ENCODE measurements around the gene ARVCF. TPM values are rescaled to one million over a fixed set of nuclear protein-coding genes. Genes with fewer than 3 reads are reported as not detected.

The ARVCF gene
- total and polyA plus RNA-seq, 9 of the 15 experiments (the other 6 are each of a cell fraction or from before 2014, with no cell fraction given): 0.03 to 97.4 (median 15.6) TPM

DNA sequence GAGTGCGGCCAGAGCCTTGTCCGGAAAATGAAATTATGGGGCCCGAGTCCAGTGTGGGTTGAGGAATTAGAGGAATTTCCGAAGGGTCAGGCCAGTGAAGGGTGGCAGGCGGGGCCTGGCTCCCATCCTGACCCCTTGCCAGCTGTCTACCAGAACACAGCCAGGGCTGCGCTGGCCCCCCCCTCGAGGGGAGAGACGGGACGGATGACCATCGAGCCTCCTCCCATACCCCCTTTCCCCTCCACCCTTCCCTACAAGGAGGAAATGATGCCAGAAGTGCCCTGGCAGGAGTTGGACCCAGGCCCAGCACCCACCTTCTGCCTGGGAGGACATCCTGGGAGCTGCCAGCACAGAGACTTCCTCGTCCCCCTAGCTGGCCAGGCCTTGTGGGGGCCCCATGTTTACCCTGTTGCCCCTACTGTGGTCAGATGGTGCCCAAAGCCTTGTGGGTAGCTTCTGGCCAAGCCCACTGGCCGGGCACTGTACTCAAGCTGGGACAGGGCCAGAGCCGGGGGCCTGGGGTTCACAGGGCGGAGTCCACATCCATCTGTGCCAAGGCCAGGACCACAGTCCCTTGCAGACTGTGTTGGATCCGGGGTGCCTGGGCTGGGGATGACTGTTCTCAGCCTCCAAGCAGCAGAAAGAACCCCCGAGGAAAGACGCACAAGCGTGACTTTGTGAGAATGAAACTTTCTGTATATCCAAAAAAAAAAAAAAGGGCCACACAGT, 20.8 kb downstream of the ARVCF start:
- no peak overlapping the region for H3K4me3 ChIP-seq
- no peak overlapping the region for H2AFZ ChIP-seq (ENCODE audit: low read depth, low read length)
- H3K4me2 ChIP-seq (ENCODE audit: insufficient read depth, low read length): no peak overlapping the region
- H3K79me2 ChIP-seq (ENCODE audit: control insufficient read depth, insufficient read depth, low read length): no peaks in the 10 kb centered on the region
- BruUV-seq (replicated peaks): no TSS peak
- ChIA-PET CTCF (ENCODE audit: low intra/inter-chr PET ratio) (interaction anchor here (0.6 kb wide), 1 partner anchor 78 kb away, joined by 3 read pairs; no protein-coding TSS in a partner anchor), POLR2A (interaction anchor here (0.6 to 1.1 kb wide), 2 partner anchors 13 to 17 kb away, joined by 3 read pairs; no protein-coding TSS in a partner anchor)
- H3K27ac ChIP-seq (ENCODE audit: extremely low read depth, low read depth, low read length): no peak overlapping the region
- H4K20me1 ChIP-seq (replicated peaks; ENCODE audit: control insufficient read depth, insufficient read depth, low read length): peaks cover 57% of the 10 kb centered on the region; the same call in 1 of the 2 replicates
- FAIRE-seq (no peak), DNase-seq (ENCODE audit: extremely low read depth in 1 of 4, low spot score in 3 of 4) (no peak), ATAC-seq (no peak)
- peaks cover 10 to 68% of the 10 kb centered on the region in 2 experiments; a peak in 4 of 5 replicates for H3K4me1 ChIP-seq (replicated peaks in 1 of 2; ENCODE audit: control insufficient read depth in 2 of 2, insufficient read depth in 2 of 2, low read length in 2 of 2)
- no peaks in the 10 kb centered on the region for H3K36me3 ChIP-seq (ENCODE audit: control insufficient read depth, insufficient read depth, low read length)
- peaks cover 5% of the 10 kb centered on the region for H3K9me1 ChIP-seq (ENCODE audit: control insufficient read depth, insufficient read depth, low read length)
- in situ Hi-C loops (cut with MboI): no loop called here
- WGBS (ENCODE audit: insufficient coverage, low coverage, missing lambda C conversion rate): 42% methylated on average over 18 of the region's 18 CpGs
- intact Hi-C loops (cut with micrococcal nuclease): no loop called here
- peak overlapping the region in 1 of 2 experiments; percentile 31; a peak in 2 of 4 replicates for H3K9ac ChIP-seq (ENCODE audit: insufficient read depth in 1 of 2, low read depth in 2 of 2, low read length in 2 of 2)
- H3K9me3 ChIP-seq (replicated peaks; ENCODE audit: control insufficient read depth, insufficient read depth, low read depth, low read length): no peaks in the 10 kb centered on the region
- H3K27me3 ChIP-seq (ENCODE audit: control insufficient read depth in 2 of 2, insufficient read depth in 2 of 2, low read length in 2 of 2): no peaks in the 10 kb centered on the region
- TF ChIP-seq RHOXF2B (CRISPR knock-in tag; conservative IDR thresholded peaks at IDR 0.05) (no peak), POLR2AphosphoS2 (IDR thresholded peaks at IDR 0.05; ENCODE audit: low read length) (no peak), GTF2E2 (tag; IDR thresholded peaks at IDR 0.05) (no peak), NFRKB (IDR thresholded peaks at IDR 0.05; ENCODE audit: low read depth) (no peak), HDAC2 (IDR thresholded peaks at IDR 0.05) (no peak), TEAD4 (IDR thresholded peaks at IDR 0.05; ENCODE audit: low read length) (no peak), TEAD4 (CRISPR knock-in tag; IDR thresholded peaks at IDR 0.05; ENCODE audit: borderline replicate concordance) (no peak), SP2 (IDR thresholded peaks at IDR 0.05; ENCODE audit: extremely low read depth, low read depth, low read length, poor library complexity, severe bottlenecking) (peak; percentile 25), ZNF175 (CRISPR knock-in tag; IDR thresholded peaks at IDR 0.05; ENCODE audit: low read depth) (no peak)
- TF ChIP-seq, protein P1, sequence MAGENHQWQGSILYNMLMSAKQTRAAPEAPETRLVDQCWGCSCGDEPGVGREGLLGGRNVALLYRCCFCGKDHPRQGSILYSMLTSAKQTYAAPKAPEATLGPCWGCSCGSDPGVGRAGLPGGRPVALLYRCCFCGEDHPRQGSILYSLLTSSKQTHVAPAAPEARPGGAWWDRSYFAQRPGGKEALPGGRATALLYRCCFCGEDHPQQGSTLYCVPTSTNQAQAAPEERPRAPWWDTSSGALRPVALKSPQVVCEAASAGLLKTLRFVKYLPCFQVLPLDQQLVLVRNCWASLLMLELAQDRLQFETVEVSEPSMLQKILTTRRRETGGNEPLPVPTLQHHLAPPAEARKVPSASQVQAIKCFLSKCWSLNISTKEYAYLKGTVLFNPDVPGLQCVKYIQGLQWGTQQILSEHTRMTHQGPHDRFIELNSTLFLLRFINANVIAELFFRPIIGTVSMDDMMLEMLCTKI (IDR thresholded peaks at IDR 0.05; ENCODE audit: partially characterized antibody): no peak
- TF ChIP-seq, protein P2, sequence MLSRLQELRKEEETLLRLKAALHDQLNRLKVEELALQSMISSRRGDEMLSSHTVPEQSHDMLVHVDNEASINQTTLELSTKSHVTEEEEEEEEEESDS (CRISPR knock-in tag; IDR thresholded peaks at IDR 0.05): no peak
- TF ChIP-seq, protein P3, sequence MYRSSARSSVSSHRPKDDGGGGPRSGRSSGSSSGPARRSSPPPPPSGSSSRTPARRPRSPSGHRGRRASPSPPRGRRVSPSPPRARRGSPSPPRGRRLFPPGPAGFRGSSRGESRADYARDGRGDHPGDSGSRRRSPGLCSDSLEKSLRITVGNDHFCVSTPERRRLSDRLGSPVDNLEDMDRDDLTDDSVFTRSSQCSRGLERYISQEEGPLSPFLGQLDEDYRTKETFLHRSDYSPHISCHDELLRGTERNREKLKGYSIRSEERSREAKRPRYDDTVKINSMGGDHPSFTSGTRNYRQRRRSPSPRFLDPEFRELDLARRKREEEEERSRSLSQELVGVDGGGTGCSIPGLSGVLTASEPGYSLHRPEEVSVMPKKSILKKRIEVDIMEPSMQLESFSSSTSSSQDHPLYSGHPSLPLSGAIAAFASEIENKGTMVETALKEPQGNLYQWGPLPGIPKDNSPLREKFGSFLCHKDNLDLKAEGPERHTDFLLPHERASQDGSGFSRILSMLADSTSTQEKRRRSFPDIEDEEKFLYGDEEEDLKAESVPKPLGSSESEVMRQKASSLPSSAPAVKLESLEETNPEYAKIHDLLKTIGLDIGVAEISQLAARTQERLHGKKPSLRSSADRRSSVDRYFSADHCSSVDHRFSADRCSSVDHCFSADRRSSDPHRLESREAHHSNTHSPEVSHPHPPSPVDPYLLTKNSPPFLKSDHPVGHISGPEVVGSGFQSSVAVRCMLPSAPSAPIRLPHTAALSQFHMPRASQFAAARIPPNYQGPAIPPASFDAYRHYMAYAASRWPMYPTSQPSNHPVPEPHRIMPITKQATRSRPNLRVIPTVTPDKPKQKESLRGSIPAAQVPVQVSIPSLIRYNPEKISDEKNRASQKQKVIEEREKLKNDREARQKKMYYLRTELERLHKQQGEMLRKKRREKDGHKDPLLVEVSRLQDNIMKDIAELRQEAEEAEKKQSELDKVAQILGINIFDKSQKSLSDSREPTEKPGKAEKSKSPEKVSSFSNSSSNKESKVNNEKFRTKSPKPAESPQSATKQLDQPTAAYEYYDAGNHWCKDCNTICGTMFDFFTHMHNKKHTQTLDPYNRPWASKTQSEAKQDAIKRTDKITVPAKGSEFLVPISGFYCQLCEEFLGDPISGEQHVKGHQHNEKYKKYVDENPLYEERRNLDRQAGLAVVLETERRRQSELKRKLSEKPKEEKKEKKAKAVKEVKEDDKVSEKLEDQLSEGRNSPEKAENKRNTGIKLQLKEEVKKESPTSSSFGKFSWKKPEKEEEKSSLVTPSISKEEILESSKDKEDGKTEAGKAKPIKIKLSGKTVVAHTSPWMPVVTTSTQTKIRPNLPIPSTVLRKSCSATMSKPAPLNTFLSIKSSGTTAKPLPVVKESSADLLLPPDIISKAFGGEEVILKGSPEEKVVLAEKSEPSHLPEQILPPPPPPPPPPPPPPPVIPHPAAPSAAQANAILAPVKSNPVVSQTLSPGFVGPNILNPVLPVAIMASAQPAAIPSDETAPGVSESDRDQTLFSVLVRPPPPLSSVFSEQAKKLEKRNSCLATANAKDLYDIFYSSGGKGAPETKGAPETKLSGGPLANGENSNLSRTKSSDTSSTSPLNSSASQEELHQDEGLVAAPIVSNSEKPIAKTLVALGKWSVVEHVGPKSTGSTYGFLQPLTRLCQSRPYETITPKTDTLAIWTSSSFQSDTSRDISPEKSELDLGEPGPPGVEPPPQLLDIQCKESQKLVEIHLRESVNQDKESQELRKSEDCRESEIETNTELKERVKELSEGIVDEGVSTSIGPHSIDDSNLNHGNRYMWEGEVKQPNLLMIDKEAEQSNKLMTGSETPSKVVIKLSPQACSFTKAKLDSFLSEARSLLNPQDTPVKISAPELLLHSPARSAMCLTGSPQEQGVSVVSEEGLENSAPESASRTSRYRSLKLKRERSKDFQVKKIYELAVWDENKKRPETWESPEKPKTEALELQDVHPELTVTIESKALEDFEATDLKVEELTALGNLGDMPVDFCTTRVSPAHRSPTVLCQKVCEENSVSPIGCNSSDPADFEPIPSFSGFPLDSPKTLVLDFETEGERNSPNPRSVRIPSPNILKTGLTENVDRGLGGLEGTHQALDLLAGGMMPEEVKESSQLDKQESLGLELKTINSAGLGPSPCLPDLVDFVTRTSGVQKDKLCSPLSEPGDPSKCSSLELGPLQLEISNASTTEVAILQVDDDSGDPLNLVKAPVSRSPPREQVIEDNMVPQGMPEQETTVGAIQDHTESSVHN (IDR thresholded peaks at IDR 0.05; ENCODE audit: borderline replicate concordance in 1 of 2, low read depth in 1 of 2): no peak

All from K562 (cell line).